COLO829 (cell line): ENCODE data around the gene SULF2.
A peak's percentile ranks its signal among the peaks of the same experiment; 100 is the strongest.

Experiments used
- DNase-seq: peaks from one replicate; pipeline ENCODE4 v3.0.0; 2012; ENCODE audit warnings: low spot score

SULF2 gene

DNA sequence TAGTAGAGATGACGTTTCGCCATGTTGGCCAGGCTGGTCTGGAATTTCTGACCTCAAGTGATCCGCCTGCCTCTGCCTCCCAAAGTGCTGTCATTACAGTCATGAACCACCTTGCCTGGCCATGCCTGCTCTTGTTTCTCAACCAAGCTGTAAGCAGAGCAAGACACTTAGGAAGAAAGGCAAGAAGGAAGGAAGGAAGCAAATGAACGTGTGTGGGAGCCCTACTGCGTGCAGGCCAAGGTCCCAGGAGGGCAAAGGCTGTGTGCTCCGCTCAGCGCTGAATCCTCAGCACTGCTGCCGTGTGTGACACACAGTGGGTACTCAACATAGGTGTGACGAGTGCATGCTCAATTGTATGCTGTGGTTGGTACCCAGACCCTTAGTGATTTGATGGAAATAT, 47.4 kb downstream of the SULF2 start:
- no peak for DNase-seq

DNA sequence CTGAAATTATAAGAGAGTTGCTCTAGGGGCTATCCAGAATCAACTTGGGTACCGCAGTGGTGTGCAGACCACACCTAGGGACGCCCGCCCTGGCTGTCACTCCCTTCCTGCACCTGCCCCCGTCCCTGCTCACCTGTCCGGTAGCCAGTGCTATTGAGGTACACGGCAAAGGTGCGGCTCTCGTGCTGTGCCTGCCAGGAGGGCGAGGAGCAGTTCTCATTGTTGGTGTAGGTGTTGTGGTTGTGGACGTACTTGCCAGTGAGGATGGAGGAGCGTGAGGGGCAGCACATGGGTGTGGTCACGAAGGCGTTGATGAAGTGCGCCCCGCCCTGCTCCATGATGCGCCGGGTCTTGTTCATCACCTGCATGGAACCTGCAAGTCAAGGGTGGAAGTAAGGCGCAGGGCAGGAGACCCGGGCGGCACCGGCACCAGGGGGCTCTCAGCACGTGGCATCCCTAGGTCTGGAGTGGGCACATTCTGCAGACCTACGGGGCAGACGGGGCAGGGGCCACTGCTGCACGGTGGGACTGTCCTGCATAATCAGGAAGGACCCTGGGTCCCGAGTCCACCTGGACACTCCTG, 48.6 kb downstream of the SULF2 start:
- DNase-seq, result no peak

DNA sequence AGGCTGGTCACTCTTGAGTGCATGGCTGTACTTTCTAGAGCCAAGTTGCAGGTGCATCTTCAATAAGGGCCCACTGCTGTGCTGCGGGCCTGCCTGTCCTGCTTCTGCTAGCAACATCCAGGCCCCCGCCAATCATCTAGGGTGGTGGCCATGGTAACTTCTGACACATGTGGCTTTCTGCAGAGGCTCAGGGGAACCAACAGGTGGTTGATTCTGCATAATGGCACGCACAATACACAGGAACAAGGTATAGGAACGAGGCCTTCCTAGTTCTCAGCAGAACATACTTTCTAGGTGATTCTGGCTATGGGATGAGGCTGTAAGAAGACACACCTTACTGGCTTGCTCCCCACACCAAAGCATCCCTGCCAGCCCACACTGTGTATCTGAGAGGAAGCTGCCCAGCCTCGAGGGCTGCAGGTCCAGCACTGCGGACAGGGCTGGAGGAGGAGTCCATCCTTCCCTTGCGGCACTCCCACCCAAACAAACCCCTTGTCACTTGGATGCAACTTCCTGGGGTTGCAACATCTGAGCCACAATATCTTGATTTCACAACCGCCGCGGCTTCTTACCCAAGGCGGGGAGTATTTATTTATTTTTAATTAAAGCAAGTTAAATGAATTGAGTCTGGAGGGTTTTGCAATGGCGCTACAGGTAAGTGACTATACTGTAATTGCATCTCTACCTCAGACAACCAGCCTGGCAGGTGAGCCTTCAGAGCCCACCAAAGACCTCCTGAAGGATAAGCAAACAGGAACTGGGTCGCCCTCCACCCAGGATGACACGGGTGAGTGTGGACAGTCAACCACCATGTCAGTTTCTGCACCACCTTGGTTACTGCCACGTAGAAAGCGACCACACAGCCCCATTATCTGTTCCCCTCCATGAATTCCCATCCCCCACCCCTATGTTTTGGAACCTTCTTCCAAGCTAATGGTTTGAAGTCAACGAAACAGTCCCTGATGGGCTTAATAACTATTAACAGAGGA, 49.6 kb downstream of the SULF2 start:
- no peak for DNase-seq

DNA sequence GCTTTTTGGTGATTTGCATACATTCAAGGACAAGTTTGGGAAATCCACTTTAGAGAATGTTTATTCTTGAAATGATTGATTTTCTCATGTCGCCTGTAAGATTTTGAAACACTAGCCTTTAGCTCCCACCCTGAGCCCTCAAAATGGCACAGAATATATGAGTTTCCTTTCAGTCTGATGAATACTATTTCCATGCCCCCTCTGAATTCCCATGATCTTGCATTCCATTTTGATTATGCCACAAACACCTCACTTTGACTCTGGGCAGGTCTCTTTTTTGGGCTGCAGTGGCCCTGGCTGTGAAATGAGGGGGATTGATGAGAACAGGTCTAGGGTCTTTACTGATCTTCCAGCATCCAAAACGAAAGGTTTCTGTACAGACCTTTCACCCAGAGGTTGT, 50.4 kb downstream of the SULF2 start:
- DNase-seq, result no peak

DNA sequence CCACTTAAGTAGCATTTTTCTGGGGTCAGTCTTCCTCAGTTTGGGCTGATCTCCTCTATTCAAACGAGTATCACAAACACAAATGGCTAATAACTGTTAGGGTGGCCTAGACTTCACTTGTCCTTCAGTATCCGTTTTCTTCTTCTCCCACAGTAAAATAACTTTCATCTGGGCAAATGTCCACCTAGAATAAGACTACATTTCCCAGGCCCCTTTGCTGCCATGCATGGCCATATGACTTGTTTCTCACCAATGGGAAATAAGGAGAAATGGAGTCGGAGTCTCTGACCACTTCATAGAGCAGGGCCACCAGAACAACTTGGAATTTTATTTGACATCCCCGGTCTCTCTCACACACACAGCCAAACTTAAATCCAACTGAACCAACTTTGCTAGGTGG, 51.4 kb downstream of the SULF2 start:
- DNase-seq, result no peak

DNA sequence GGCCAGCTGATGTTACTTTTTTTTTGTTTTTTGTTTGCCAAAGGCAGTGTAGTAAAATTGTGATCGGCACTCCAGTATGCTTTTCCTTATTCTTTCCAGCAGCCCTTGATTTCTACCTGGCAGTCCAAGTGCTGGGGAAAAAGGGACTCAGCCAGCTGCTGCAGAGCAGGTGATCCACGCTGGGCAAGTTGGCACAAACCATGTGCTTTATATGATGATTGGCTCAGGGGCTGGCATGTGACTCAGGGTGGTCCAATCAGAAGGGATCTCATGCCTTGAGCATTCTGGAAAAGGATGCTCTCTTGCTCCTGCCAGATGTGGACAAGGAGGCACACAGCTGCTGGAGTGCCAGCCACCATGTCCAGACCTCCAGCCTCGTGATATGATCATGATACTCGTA, 54.5 kb downstream of the SULF2 start:
- no peak for DNase-seq

DNA sequence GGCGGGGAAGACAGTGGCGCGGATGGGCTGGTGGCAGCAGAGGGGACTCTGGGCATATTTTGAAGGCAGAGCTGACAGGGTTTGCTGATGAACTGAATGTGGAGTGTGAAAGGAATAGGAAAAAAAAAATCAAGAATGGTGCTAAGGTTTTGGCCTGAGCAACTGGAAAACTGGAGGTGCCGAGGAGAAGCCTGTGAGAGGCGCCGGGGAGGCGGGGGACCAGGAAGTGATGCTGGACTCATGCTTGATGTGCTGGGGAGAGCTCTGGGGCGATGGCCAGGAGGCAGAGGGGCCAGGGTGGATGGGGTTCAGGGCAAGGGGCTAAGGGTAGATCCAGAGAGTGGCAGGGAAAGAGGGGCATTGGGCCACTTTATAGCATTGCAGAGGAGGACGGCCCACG, 55.8 kb downstream of the SULF2 start:
- no peak for DNase-seq

DNA sequence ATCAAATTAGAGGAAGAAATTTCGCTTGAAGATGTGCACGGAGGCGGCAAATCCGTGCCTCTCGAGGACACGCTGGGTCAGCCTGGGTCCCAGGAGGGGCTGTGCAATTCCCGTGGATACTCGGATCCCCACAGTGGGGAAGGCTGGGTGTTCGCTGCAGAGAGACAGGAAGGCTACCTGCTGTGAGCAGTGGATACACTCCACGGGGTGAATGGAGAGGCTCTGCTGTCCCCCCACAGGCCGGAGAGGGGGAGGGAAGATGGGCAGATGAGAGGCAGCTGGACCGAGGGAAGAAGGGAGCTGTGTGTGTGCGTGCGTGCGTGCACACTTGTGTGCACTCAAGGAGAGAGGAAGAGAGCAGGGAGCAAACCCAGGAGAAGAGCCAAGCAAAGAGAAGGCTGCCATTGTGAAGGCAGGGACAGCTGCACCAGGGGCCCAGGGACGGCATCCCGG, 57.3 kb downstream of the SULF2 start:
- no peak for DNase-seq

DNA sequence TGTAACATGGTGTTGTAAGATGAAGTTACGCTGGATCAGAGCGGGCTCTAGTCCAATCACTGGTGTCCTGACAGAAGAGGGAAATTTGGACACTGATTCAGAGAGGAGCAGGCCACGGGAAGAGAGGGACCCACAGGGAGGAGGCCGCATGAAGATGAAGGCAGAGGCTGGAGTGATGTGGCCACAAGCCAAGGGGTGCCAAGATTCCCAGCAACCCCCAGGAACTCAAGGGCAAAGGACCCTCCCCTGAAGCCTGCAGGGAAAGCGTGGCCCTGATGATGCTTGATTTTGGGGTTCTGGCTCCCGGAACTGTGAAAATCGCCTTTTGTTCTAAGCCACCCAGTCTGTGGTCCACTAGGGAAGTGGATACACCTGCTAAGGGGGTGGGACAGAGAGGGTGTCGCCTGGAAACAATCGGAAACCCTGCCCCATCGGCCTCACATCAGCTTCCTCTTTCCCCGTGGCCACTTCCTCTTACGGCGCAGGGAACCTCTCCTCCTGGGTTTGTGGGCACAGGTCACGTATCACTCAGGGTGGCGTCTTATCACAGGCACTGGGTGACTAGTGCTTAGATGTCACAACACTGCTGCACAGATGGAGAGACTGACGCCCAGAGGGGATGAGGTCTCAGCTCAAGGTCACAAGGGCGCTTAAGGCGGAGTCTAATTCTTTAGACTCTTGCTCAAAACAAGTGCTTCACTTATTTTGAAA, 58.0 kb downstream of the SULF2 start:
- no peak for DNase-seq

DNA sequence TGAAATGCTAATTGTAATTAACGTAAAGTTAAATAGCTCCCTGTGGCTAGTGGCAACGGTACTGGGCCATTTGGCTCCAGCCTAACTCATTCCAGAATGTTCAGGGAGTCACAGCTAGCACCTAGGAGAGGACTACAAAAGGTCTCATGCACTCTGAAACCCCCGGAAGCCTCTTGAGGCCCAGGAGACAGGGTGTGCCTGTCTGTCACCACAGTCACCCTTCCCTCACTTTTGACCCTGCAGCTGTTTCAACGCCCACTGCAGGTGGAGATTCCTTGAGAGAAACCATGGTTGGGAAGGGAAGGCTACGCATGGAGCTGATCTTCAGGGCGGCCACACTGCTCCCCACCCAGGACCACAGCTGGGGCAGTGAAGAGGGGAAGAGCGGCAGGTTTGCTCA, 58.6 kb downstream of the SULF2 start:
- no peak for DNase-seq

DNA sequence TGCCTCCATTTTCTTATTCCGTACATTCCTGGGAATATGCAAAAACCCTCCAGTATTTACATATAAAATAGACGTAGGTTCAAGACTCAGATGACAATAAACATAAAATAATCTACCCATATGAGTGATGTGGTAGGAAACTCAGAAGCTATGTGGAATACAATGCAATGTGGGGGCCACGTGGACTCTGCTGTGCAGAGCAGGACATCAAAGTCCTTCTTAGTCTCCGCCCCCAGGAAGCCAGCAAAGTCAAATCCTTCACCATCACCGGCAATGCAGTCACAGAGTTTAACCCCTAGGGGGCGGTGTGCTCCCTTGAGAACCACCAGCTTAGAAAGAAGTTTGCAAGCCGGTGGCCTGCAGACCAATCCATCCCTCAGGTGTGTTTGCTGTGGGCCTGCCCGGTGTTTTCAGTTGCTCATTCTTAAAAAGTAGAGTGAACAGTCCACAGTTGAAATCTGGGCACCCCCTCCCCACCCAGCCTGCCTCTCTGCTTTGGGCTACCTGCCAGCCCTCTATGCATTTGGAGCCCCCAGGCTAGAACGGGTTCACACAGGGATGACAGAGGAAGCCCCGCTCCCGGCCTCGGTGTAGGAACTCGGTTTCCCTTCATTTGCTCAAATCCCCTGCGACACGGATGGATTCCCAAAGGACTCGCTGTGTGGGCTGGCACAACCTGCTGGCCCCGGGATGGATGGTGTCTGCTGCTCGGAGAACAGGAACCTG, 59.9 kb downstream of the SULF2 start:
- peak; percentile 90 for DNase-seq

DNA sequence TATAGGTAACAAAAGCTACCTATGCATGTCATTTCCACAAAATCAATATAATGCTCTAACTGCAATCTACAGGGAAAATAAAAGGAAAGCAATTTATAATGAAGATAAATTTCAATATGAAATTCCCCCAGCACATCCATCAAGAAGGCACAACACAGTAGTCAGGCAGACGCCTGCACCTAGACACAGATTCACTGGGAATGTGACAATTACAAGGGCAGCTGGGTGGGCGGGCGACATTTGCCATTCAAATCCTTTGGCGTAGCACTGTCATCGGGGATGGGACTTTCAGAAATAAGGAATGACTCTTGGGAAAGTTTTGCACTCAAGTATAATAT, 60.4 kb downstream of the SULF2 start:
- DNase-seq, result no peak

DNA sequence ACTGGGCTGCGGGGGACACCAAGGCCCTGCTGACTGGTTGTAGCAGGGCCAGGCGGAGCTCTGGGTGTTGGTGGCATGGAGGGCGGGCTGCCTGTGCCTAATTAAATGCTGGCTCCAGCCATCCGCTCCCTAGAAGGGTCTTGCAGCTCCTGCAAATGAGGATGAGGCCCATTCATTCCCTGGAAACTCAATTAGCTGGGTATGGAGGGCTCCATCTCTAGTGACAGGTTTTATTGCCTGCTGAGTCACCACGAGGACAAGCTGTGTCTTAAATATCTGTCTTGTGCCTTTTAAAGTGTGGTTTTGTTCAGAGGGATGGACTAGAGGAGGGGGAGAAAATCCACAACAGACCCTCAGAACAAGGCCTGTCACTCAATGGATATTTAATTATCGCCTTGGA, 60.9 kb downstream of the SULF2 start:
- no peak for DNase-seq

DNA sequence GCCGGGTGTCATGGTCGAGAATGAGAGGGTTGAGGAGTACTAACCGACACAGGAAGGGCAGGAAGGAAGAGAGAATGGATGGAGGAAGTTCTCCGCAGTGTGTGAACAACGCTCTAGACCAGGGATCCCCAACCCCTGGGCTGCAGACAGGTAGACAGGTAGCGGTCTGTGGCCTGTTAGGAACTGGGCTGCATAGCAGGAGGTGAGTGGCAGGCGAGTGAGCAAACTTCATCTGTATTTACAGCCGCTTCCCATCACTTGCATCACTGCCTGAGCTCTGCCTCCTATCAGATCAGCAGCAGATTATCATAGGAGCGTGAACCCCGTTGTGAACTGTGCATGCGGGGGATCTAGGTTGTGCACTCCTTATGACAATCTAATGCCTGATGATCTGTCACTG, 62.0 kb downstream of the SULF2 start:
- DNase-seq, result no peak

DNA sequence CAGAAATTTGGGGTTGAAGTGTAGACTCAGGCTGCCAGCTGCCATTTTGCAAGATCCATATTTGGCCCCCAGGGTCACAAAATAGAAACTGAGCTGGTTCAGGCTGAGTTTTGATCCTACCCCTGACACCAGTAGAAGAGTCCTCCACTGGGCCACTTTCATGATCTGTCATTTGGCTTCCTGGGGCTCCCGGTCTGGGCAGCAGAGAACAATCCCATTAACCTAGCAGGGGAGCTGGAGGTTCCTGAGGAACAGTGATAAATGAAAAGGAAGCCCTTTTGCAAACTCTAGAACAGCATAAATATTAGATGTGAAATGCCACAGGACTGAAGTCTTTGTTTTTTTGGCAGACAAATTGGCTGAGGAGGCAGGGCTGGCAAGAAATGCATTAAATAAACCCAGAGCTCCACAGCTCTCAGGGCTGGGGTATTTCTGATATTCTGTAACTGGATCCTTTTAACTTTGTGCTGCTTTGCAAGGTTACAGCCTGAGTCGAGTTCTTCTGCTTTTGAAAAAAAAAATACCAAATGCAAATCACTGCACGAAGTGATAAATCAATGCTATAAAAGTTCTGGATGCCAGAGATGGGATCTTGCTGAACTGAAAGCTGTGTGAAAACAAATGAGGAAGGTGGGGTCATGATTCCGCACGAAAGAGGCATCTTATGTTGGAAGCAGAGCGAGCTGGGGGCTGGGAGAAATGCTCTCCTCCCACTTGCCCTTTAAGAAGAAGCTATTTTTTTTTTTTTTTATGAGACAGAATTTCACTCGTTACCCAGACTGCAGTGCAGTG, 64.4 kb downstream of the SULF2 start:
- DNase-seq, result no peak

DNA sequence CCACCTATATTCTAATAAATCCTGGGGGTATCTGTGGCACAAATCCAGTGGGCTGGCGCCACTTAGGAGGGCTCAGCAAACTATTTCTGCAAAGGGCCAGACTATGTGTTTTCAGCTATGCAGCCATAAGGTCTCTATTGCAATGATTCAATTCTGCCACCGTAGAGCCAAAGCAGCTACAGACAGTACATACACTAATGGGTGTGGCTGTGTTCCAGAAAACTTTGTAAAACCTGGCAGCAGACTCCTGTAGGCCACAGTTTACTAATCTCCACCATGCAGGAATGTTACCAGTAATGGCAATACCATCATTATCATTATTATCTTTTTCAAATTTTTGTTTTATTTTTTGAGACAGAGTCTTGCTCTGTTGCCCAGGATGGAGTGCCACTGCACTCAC, 65.7 kb downstream of the SULF2 start:
- DNase-seq, result no peak

DNA sequence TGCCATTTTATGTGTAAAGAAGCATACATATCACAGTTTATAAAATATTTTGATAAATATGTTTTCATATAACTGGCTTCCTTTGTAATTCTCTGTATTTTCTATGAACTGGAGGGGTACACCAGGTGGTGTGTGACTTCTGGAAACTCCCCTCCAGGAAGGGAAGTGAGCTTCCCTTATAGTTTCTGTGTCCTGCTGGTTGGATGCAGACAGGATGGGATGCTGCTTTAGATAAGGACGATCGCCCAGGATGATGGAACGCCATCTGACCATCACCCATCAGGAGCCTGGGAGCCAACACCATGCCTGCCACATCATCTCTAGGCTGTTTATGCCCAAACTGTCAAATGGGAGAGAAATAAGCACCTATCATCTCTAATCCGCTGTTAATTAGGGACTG, 66.1 kb downstream of the SULF2 start:
- no peak for DNase-seq

DNA sequence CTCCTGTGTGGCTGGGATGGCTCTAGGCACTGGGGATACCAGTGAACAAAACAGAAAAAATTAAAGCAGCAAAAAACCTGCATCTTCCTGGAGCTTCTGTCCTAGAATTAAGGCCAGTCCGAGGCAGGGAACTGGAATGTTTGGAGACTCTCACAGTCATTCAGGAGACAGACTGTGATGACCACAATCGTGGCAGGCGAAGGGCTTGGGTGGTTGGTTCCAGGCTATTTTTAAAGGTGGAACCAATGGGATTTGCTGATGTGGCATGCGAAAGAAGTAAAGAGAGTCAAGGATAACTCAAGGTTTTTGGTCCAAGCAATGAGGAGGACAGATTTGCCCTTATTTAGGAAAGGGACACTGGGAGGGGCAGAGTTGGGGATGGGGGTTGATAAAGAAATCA, 66.9 kb downstream of the SULF2 start:
- no peak for DNase-seq

DNA sequence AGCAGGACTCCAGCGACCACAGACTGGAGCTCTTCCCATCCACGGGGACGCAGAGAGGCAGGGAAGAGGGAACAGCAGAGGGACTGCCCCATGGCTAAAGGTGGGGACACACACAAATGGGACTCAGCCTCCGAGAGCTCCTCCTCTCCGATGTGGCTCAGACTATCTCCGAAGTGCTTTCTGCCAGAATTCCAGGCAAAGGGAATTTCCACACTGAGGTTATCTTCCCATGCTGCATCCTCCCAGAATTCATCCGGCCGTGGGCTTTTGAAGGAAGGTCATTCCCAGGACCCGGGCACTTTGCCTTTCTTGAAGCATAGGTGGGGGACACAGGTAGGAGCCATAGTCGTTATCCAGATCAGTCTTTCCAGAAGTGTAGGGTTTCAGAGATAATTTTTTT, 67.9 kb downstream of the SULF2 start:
- DNase-seq, result no peak

DNA sequence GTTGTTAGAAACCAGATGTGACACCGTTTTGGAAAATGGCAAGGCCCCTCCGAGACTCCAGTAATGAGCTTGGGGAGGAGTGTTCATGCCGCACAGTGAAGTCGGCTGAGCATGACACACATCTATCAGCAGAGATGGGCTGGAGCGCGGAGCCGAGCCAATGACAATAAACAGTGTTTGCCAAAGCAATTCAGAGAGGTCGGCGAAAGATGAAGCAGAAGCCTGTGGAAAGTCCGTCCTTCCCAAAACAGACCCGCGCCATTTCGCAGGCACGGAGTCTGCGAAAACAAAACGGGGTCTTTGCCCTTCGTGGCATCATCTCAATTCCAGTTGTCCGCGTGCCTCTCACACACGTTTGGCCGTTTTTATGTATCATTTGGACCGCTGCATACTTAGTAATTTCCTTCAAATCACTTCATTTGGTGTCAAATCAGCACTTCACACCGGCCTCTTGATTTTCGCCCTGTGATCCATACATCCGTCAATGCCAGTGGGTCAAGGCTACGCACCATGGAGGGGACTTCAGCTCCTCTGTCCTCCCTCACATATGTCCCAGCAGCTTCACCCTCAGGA, 71.3 kb downstream of the SULF2 start:
- DNase-seq, result no peak

DNA sequence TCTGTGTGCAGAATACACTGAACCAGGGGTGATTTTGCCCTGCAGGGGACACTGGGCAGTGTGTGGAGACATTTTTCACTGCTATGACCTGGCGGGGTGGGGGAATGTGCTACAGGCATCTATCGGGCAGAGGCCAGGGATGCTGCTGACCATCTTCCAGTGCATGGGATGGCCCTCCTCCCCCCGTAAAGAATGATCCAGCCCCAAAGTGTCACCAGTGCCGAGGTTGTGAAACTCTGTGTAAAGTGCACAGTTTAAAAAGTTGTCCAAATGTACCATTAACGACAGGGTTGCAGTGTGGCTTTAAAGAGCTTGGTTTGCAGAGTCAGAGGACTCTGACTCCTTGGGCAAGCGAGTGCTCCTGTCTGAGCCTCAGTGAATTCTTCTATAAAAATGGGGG, 72.1 kb downstream of the SULF2 start:
- DNase-seq, result no peak
